HL-60 (cell line): ENCODE measurements around the gene FMNL2.

ENCODE experiments used
- GABPA ChIP-seq: IDR thresholded peaks from 2 replicates; pipeline ENCODE4 v1.6.1; 2012; ENCODE audit warnings: low read depth
- TF ChIP-seq, protein P1 (sequence below): IDR thresholded peaks from one replicate; pipeline ENCODE4 v1.5.1; 2011; ENCODE audit warnings: low read length, control low read depth, inconsistent platforms; ENCODE audit not compliant: insufficient read depth

DNA sequence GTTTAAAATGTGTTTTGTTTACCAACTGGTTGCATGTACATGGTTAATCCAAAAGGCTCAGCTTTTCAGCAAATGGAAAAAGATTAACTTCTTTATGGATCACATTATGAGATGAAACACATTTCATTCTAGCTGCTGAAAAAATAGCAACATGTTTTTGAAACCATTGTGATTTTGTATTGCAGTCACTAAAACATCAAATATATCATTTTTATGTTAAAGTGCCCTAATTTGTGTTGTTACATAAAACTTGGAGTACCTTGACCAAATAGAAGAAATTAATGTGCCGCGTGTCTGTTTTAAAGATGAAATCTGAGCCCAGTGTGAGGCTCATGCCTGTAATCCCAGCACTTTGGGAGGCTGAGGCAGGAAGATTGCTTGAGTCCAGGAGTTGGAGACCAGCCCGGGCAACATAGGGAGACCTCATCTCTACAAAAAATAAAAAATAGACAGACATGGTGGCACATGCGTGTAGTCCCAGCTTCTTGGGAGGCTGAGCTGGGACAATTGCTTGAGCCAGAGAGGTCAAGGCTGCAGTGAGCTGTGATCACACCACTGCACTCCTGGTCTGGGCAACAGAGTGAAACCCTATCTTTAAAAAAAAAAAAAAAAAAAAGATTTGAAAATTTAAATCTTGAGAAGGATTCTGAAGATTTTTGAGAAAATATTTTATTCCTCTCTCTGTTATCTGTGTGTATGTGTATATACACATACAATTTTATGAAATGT lies 96.6 kb downstream of the FMNL2 start:
- TF ChIP-seq, protein P1, sequence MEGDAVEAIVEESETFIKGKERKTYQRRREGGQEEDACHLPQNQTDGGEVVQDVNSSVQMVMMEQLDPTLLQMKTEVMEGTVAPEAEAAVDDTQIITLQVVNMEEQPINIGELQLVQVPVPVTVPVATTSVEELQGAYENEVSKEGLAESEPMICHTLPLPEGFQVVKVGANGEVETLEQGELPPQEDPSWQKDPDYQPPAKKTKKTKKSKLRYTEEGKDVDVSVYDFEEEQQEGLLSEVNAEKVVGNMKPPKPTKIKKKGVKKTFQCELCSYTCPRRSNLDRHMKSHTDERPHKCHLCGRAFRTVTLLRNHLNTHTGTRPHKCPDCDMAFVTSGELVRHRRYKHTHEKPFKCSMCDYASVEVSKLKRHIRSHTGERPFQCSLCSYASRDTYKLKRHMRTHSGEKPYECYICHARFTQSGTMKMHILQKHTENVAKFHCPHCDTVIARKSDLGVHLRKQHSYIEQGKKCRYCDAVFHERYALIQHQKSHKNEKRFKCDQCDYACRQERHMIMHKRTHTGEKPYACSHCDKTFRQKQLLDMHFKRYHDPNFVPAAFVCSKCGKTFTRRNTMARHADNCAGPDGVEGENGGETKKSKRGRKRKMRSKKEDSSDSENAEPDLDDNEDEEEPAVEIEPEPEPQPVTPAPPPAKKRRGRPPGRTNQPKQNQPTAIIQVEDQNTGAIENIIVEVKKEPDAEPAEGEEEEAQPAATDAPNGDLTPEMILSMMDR, result no peak
- TF ChIP-seq GABPA, result no peak
